HFFc6 (cell line): Measurements from ENCODE around the gene FAM234B. TPM values are rescaled to one million over a fixed set of nuclear protein-coding genes. Genes with fewer than 3 reads are reported as not detected.

Experiments used
- DNase-seq: peaks from one replicate; pipeline ENCODE4 v3.0.0-alpha.2; 2018
- H3K27ac Mint-ChIP-seq: 2 replicates; pipeline ENCODE4 v1.8.0; 2020; ENCODE audit warnings: mild to moderate bottlenecking, mixed read lengths
- H3K27me3 Mint-ChIP-seq: 2 replicates; pipeline ENCODE4 v1.8.0; 2021; ENCODE audit warnings: mild to moderate bottlenecking, moderate library complexity, mixed read lengths; ENCODE audit not compliant: insufficient read depth
- H3K36me3 Mint-ChIP-seq: 2 replicates; pipeline ENCODE4 v1.8.0; 2021; ENCODE audit warnings: low read depth, mixed read lengths
- H3K4me1 Mint-ChIP-seq: 2 replicates; pipeline ENCODE4 v1.8.0; 2020; ENCODE audit warnings: low read depth, mixed read lengths
- H3K4me3 Mint-ChIP-seq: 2 replicates; pipeline ENCODE4 v1.8.0; 2020; ENCODE audit warnings: mild to moderate bottlenecking, moderate library complexity, mixed read lengths
- H3K9me3 Mint-ChIP-seq: 2 replicates; pipeline ENCODE4 v1.8.0; 2020; ENCODE audit warnings: mild to moderate bottlenecking, mixed read lengths
- total RNA-seq, 6 experiments: library from RNA; stranded (reverse); fragmentation: NEBNext Ultra II Directional; extraction: Animal tissue kit (Norgen Biotek cat#: 25700); gene quantifications; 2 replicates in 1 of 6; 3 replicates in 5 of 6; pipeline ENCODE4 v1.2.3, GENCODE V29; 2021
- TF ChIP-seq, protein P1 (sequence below): fragments of 200-600 bp; sonication (generic); IDR thresholded peaks from 2 replicates; pipeline ENCODE4 v1.5.0; 2021; ENCODE audit warnings: antibody characterized with exemption, mild to moderate bottlenecking

FAM234B gene
- total RNA-seq, 6 experiments from 2014 or later = 3.0 to 4.6 (median 3.7) TPM

DNA sequence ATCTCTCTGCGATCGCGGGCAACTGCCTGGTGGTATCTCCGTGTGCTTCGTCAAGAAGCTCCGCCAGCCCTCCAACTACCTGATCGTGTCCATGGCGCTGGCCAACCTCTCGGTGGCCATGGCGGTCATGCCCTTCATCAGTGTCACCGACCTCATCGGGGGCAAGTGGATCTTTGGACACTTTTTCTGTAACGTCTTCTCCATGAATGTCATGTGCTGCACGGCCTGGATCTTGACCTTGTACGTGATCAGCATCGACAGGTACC lies 42.5 kb upstream of the FAM234B start:
- Mint-ChIP-seq H3K36me3 (peaks cover 14% of the 10 kb centered on the region), H3K9me3 (no peaks in the 10 kb centered on the region), H3K4me1 (peaks cover 58% of the 10 kb centered on the region), H3K4me3 (peak overlapping the region; percentile 84), H3K27ac (peak overlapping the region; percentile 73), H3K27me3 (no peaks in the 10 kb centered on the region; the same call in 1 of the 2 replicates)
- TF ChIP-seq, protein P1, sequence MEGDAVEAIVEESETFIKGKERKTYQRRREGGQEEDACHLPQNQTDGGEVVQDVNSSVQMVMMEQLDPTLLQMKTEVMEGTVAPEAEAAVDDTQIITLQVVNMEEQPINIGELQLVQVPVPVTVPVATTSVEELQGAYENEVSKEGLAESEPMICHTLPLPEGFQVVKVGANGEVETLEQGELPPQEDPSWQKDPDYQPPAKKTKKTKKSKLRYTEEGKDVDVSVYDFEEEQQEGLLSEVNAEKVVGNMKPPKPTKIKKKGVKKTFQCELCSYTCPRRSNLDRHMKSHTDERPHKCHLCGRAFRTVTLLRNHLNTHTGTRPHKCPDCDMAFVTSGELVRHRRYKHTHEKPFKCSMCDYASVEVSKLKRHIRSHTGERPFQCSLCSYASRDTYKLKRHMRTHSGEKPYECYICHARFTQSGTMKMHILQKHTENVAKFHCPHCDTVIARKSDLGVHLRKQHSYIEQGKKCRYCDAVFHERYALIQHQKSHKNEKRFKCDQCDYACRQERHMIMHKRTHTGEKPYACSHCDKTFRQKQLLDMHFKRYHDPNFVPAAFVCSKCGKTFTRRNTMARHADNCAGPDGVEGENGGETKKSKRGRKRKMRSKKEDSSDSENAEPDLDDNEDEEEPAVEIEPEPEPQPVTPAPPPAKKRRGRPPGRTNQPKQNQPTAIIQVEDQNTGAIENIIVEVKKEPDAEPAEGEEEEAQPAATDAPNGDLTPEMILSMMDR = no peak
- no peak for DNase-seq

DNA sequence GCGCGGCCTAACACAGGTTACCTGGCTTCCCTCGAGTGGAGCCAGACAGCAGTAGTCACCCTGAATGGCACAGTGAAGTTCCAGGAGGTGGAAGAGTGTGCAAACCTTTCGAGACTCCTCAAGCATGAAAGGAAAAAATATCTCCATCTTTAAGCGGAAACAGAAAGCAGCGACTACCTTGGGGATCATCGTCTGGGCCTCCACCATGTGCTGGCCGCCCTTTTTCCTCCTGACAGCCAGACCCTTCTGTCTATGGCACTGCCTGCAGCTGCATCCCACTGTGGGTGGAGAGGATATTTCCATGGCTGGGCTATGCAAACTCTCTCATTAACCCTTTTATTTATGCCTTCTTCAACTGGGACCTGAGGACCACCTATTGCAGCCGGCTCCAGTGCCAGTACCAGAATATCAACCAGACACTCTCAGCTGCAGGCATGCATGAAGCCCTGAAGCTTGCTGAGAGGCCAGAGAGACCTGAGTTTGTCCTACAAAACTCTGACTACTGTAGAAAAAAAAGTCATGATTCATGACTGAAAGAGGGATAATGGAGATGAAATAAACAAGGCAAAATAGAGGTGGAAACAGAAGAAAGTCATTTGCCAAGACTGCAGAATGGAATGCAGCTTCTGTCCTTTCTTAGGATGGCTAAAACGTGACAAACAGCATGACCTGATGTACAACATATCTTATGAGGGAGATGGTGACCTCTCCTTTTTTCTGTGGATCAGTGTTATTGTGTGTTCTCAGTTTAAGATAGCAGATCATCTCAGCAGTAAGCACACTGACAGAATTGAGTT lies 41.7 kb upstream of the FAM234B start:
- peaks cover 8% of the 10 kb centered on the region for H3K36me3 Mint-ChIP-seq
- H3K4me3 Mint-ChIP-seq = peak overlapping the region; percentile 84
- H3K27ac Mint-ChIP-seq = peak overlapping the region; percentile 73
- TF ChIP-seq, protein P1 = no peak
- H3K9me3 Mint-ChIP-seq = no peaks in the 10 kb centered on the region
- peaks cover 56% of the 10 kb centered on the region for H3K4me1 Mint-ChIP-seq
- peak; percentile 58 for DNase-seq
- no peaks in the 10 kb centered on the region; the same call in 1 of the 2 replicates for H3K27me3 Mint-ChIP-seq

DNA sequence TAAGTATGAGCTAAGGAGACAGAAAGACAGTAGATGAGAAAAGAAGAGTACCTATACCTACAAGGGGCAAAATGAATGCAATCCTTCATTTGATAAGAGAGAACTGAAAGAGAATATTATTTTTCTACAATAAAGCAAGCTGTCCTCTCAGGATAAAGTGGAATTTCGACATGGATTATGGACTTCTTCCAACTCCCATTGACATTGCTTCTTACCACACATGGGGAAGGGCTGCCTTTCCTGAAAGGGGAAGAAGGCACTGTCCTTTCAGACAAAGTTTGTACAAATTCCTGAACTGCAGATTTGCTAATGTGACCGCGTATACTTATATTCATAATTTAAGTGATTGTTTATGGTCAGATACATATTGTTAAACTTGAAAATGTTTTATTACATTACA lies 39.8 kb upstream of the FAM234B start:
- no peak overlapping the region for H3K27ac Mint-ChIP-seq
- H3K9me3 Mint-ChIP-seq = no peaks in the 10 kb centered on the region
- no peak overlapping the region for H3K4me3 Mint-ChIP-seq
- DNase-seq = no peak
- no peaks in the 10 kb centered on the region; the same call in 1 of the 2 replicates for H3K27me3 Mint-ChIP-seq
- TF ChIP-seq, protein P1 = no peak
- H3K4me1 Mint-ChIP-seq = peaks cover 48% of the 10 kb centered on the region
- H3K36me3 Mint-ChIP-seq = no peaks in the 10 kb centered on the region

DNA sequence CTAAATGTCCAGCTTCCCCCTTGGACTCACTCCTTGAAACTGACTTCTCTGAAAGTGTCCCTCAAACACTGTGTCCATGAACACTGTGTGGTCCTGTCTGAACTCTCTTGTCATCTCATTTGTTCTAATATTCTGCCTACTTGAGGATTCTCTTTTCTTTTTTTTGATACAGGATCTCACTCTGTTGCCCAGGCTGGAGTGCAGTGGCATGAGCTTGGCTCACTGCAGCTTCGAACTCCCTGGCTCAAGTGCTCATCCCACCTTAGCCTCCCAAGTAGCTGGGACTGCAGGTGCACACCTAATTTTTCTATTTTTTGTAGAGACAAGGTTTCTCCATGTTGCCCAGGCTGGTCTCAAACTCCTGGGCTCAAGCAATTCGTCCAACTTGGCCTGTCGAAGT lies 39.2 kb upstream of the FAM234B start:
- no peaks in the 10 kb centered on the region for H3K36me3 Mint-ChIP-seq
- H3K27ac Mint-ChIP-seq = no peak overlapping the region
- H3K27me3 Mint-ChIP-seq = no peaks in the 10 kb centered on the region; the same call in 1 of the 2 replicates

DNA sequence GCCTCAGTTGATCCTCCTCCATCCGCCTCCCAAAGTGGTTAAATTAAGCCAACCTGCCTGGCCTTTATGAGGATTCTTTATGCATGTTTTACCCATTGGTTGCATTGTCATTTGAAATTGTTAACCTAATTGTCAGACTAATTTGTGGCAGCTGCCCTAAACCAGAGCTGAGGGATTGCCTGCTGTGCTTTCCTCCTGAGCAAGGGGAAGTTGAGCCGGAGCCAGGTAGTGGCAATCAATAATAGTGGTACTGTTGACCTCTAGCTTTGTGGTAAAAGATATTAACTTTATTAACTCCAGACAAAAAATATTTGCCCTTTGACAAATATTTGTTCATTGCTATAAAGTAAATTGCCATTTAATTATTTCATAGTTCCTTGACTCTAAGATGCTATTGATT lies 38.5 kb upstream of the FAM234B start:
- H3K4me1 Mint-ChIP-seq = peaks cover 46% of the 10 kb centered on the region
- TF ChIP-seq, protein P1 = no peak
- no peaks in the 10 kb centered on the region for H3K9me3 Mint-ChIP-seq
- no peaks in the 10 kb centered on the region for H3K36me3 Mint-ChIP-seq
- no peak overlapping the region for H3K27ac Mint-ChIP-seq
- H3K27me3 Mint-ChIP-seq = no peaks in the 10 kb centered on the region; the same call in 1 of the 2 replicates
- H3K4me3 Mint-ChIP-seq = no peak overlapping the region
- no peak for DNase-seq

More for the DNA sequence above, 39.2 kb upstream of the FAM234B start:
- TF ChIP-seq, protein P1 = no peak
- H3K9me3 Mint-ChIP-seq = no peaks in the 10 kb centered on the region
- DNase-seq = no peak
- H3K4me3 Mint-ChIP-seq = no peak overlapping the region
- H3K4me1 Mint-ChIP-seq = peaks cover 48% of the 10 kb centered on the region
